Stimulated activated CD4-positive, alpha-beta T cell treated with anti-CD3 and anti-CD28 coated beads, Interleukin-2, amount 100 ng/mL, for 4 hours (primary cell): ENCODE measurements around the gene KRT81.
"Not testable (repeated sequence)": the region's sequence is repeated elsewhere in the genome, so short reads cannot be mapped to it uniquely, and the experiment has no call there.

Experiments
- DNase-seq: peaks from one replicate; pipeline ENCODE4 v3.0.0-alpha.2; 2020; ENCODE audit warnings: low read depth

Gene KRT81

DNA sequence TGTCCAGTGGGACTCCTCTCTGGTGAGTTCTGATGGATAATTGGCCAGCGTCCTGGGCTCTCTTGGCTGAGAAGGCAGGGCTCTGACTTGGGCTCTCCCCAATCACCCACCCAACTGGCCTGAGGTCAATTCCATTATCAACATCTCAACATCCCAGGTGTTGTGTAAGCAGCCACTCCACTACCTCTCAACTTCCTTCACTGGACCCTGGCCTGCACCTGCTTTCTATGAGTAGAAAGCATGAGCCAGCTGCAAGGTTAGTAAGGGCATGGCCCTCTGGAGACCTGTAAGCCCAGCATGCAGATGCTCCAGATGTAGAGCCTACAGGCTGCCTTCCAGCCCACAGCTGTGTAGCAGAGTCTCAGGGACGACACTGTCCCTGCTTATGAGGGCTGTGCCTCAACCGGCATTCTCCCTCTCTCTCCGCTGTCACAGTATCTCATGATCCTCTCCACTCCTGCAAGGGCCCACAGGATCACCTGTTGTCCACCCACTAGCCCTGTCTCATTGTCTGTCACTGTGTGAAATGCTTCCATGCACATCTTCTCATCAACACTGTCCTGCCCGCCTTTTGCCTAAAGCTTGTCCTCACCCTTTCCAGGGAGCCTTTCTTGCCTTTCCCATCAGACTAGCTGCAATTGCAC, 5.4 kb upstream of the KRT81 start:
- DNase-seq: no peak

DNA sequence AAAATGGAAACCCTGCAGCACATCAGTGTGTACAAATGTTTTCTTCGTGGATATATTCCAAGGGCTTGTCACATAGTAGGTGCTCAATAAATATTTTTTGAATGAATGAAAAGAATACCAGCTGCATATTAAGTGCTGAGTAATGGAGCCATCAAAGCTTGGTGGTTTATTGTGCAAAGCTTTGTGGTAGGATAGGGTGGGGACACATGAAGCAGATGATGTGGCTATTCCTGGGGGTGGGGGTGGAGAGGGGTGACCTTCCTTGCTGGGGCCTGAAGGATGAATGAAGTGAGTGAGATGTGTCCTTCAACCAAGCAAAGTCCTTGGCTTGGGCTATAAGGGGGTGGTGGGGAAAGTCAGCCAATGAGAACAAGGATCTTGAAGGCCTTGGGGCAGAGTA, 4.3 kb upstream of the KRT81 start:
- DNase-seq: no peak

DNA sequence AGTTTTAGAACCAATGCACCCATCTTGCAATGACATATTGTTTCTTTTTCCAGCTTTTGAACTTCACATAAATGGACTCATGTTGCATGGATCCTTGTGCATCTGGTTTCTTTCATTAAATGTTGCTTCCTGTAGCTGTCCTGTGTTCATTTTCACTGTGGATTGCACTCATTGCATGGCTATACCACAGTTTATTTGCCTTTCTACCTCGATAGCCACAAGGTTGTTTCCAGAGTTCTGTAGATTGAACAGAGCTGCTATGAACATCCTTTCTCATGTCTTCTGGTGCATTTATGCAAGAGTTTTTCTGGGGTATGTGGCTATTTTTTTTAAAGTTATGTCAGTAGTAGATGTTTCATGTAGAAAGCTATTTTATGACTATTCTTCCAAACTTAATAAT, 3.5 kb upstream of the KRT81 start:
- no peak for DNase-seq

DNA sequence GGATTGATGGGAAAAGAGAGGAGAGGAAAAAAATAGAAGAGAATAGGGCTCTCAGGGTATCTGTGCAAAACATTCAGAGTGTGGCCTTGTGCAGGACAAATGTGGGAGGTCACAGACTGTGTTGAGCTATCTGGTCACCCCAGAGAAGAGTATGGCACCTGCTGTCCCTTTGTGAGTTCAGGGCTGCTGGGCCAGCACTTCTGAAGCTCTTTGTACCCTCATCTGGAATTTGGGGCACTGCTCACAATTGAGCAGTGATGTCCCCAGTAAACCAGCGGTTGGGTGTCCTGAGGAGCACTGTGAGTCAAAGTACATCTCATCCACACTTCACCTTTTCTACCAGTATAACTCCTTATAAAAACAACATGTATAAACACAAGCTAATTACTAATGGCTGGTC, 2.6 kb upstream of the KRT81 start:
- no peak for DNase-seq

DNA sequence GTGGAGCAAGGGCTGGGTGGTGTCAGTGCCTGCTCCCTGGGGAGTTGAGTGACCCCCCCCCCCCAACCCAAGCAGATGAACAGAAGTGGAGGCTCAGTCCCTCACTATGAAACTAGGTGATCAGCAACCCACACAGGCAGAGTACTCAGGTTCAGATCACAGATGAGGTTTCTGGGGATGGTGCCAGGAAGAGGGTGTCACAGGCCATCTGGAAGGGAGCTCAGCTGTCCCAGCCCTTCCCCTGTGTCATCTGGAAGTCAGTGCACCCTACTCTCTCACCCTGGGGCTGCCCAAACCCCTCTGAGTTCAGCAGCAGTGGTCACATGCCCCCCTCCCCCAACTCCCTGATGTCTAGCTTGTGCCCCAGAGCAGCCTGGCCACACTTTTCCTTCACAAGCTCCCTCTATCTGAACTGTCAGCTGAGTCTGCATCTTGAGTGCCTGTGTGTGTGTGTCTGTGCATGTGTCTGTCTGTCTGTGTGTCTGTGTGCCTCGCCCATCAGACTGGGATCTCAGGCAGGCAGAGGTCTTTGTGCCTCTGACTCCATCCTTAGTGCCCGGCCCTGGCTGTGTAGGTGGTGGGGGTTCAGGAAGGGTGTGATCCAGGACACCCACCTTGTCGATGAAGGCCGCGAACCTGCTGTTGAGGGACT, 725 bp downstream of the KRT81 start:
- not testable (repeated sequence) for DNase-seq

DNA sequence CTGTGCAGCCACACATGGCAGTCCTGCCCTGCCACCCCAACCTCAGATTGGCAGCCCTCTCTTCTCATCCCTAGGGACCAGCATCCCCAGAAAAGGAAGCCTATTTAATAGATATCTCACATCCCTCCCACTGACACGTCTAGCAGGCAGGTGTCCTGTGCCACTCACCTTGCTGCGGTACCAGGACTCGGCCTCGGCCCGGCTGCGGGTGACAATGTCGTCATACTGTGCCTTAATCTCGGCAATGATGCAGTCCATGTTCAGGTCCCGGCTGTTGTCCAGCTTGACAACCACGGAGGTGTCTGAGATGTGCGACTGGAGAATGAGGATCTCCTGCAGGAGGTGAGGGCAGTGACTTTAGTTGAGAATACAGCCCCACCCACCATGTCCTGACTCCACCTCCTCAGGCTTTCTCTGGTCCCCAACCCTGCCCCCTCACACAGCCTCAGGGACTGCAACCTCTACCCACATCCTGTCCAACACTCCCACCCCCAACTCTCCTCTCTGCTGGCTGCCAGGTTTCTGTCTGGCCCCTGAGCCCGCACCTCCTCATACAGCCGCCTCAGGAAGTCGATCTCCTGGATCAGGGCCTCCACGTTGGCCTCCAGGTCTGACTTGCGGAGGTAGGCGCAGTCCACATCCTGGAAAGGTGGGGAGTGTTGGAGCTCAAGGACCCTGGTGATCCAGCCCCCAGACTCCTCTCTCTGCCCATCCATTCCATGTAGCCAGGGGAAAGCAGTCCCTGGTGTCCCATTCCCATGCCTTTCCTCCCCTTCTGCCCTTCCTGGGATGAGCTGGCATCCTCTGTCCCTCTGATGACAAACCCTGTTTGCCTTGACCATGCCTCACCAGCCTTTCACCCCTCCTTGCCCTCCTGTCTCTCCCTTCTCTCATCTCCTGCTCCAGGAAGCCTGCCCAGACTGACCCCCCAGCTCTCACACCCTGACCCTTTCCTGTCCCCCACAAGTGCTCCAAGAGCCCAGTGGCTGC, 3.2 kb downstream of the KRT81 start:
- DNase-seq: not testable (repeated sequence)

DNA sequence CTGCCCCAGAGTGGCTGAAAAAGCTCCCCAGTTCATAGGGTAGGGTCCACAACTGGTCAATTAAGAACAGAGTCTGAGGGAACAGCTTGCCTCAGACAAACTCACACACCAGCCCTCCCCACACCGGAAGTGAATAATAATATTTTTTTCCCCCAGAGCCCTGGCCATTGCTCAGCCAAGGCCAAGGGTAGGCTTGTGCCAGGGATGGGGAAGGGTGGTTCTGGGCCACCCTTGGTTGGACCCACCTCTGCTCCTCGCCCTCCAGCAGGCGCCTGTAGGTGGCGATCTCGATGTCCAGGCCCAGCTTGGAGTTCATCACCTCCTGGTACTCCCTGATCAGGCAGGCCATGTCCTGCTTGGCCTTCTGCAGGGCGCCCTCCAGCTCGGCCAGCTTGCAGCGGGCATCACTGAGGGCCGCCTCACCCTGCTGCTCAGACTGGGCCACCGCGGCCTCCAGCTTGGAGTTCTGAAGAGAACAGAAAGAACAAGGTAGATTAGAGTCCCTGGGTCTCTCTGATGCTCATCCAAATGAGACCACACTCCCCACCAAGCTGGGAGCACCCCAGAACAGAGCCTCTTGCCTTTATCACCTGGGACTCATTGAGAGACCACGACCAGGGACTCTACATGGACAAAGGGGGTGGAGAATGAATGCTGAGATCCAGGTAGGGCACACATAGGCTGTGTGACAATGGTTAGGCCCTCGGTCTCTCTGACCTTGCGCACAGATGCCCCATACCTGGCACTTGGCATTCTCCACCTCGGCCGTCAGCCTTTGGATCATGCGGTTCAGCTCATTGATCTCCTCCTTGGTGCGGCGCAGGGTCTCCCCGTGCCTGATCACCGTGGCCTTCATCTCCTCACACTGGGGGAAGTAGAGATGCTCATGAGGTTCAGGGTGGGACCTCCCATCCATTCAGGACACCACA, 4.2 kb downstream of the KRT81 start:
- not testable (repeated sequence) for DNase-seq

DNA sequence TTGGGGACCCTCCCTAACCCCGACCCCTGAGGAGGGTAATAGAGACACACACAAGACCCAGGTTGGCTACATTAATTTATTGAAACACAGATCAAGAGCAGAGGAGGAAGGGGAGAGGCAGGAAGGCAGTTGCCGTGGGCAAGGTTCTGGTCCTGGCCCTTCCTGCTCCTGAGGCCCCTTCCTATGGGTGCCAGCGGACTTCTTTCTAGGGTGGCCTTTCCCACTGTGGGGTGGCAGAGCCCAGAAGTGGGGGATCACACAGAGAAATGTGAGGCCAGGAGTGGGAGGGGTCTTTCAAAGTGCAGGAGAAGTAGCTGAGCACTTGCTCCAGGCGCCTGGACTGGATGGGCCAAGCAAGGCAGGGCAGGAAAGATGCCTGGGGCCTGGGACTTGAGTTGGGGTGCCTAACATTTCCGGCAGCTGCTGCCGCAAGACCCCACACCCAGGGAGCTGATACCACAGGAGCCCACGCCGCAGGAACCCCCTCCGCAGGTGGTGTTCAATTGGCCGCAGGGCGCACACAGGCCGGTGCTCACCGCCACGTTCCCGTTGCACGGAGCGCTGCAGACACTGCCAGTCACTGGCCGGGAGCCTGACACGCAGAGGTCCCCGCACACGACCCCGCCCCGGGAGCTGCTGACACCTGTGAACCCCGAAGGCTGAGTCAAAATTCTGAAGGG, 5.3 kb downstream of the KRT81 start:
- no peak for DNase-seq

DNA sequence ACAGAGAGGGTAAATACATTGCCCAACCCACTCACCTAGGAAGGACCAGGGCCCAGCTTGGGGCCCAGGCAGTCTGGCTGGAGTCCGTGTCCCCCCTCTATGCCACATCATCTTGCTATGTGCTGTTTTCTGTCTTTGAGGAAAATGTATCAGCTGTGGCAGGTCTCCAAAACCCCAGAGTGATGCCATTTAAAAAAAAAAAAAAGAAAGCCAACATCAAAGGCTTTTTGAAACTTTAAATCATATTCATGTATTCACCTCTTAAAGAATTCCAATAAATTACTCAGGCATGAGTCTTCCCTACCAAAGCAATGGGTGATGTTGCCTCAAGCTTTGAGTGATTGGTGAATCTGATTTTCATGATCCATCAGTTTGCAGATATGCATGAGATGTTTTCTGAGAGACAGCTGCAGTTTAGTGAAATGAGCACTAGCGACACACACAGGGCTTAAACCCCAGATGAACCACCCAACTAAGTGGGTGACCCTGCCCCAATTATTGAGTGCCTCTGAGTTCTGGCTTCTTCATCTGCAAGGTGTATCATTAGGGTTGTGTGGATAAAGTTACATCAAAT, 6.1 kb downstream of the KRT81 start:
- DNase-seq: no peak

DNA sequence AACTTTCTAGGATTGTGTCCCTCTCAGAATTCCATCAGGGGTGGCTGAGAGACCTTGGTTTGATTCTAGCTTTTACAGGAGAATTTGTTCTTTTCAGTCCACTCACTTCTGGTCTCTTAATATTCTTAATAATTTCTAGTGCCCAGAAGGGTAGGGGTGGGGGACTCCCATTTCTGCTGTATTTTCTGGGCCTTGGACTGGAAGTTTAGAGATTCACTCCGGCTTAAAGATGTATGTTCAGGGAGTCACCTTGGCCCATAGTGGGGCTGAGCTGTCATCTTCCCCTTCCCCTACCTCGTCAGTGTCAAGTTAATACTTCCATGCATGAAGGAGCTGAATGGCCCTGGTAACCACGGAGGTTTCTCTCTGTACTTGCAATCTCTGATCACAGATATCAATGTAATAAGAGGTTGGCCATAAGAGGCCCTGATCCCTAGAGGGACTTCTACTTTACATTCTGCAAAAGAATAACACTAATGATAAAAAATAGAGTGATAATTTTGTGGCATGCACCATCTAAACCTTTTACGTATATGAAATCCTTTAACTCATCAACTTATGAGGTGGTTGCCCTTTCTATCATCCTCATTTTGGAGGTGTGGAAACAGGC, 6.7 kb downstream of the KRT81 start:
- DNase-seq: no peak

DNA sequence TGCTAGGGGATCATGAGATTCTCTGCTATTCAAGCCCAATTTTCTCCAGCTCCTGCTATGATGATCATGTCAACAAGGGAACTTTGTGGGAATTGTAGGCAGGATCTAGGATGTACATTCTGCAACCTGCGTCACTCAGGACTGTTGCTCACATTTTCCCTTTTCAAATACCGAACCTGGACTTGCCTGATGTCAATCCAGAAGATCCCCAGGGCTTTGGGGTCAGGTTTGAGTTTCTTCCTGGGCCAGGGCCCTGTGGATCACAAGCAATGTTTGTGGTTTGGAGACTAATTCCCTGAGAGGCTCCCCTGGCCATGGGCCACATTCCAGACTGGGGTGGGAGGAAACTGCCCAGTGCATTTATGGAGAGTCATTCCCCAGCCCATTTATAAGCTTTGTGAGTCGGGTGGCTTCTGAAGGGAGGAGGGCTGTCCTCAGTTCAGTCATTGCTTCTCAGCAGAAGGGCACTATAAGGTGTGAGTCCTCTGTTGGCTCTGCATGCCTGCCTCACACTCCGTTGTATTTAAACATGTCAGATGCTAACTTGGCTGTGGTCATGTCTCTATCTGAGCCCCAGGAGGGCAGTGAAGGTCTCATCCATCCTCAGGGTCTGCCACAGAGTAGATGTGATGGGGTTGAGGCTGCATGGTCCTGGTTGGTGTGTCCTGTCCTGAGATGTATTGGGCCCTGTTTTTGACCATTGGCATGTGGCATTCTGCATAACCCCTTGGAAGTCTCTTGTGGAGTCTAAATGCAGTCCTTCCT, 10.4 kb downstream of the KRT81 start:
- DNase-seq: no peak

DNA sequence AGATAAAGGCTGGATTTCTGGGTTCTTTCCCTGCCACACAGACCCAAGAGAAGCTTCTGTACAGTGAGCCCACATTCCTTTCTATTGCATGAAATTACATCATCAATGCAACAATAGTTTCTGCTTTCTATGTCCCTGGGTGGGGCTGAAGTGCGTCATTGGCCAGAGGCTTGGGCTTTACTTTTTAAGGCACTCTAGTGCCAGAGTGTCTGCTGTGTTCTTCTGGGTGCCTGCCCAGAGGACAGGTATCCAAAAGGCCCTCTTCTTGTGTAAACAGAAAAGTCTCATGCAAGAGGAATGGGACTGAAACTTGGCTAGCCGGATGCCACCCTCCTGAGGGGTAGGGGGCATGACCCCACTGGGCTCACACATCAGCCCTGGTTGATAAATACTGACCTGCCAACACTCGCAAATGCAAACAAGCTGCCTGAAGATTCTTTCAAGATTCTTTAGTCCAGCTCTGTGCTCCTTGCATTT, 11.0 kb downstream of the KRT81 start:
- no peak for DNase-seq

DNA sequence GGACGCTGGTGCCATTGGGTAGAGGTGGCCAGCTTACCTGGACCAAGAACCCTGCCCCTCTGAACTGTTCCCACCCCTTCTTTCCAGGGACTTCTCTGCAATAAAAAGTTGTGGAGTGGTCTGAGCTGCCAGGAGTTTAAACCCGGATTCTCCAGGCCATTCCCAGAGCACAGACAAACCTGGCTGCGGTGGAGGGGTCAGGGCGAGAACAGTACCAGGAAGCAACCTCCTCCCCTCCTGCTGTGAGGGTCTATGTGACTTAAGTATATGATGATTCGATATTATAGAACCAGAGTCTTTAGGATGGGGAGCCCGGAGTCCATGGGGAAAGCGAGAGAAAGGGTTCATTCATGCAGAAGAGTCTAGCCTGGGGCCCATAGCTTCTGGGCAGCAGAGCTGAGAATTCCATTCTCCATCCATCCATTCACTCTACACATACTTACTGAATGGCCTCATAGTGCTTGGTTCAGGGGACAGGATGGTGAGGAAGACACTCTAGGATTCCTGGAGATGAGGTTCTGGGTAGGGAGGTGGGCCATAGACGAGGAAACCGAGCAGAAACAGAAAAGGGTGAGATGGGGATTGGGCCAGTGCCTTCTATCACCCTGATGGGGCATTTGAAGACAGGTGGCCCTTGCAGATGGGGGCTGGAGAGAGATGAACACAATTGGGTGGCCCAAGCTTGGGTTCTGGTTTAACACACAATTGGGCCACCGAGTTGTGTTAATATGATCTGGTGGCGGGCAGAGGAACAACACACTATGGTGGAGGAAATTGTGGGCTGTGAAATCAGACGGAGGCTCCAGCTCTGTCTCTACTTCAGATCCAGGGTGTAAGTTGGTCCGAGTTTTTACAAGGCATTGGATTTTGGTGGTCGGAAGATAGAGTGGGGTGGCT, 11.7 kb downstream of the KRT81 start:
- DNase-seq: no peak

DNA sequence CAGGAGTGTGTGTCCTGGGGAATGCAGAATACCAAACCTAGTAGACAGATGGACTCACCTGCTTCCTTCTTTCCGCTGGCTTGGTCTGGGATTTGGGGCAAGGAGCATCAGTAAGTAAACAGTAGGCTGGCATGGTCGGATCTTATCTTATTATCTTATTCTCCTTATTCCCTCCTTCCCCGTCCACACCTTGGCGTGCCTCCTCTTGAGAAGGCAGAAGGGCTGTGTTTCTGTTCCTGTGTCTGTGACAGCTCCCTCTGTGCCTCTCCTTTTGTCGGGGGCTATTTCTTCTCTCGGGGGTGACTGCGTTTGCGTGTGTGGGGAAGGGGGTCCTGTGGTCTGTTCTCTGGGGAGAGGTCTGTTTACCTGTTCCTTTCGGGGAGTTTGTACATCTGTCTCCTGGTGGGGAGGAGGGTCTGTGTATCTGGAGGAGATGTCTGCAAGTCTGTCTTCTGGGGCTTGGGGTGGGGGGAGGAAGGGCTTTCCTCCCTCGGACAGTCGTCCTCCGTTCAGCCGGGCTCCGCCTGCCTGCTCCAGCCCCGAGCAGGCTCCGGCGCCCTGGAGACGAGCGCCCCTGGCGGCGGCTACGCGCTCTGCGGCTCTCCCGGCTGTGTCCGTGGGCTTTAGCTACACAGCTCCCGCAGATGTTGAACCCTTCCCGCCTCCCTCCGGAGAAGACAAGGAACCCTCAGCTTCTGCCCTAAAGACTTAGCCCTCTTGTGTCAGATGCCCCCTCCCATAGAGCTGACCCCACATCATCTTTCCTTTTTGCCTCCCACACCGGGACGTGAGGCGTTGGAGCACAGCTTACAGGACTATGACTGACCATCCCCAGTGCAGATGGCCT, 12.5 kb downstream of the KRT81 start:
- peak; percentile 41 for DNase-seq

DNA sequence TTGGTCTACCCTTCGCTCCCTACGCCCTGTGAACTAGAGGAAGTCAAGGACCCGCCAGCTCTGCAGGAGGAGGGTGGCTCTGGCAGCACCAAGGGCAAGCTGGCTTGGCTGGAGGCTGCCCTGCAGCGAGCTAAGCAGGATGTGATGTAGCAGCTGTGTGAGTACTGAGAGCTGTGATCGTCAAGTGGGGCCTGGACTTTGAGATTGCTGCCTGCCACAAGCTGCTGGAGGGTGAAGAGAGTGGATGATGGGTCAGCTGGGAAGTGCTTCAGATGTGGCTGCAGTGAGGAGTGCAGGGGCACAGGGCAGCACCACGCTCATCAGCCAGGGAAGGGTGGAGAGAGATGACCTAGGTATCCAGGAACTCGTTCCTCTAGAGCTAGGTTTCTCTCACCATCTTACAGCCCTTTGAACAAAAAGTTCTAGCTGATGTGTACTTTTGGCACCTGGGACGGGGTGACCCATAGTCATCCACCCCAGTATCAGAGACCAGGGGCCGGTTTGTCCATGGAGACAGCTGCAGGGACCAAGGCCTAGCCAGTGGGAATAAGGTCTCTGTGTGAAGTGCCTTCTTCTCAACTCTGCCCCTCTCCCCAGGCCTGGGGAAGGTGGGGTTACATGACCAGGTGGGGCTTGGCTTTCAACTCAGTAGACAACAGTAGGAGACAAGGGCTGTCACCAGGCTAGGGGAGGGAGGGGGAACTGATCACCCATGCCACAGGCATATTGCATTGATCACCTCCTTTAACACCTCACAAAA, 13.7 kb downstream of the KRT81 start:
- no peak for DNase-seq

DNA sequence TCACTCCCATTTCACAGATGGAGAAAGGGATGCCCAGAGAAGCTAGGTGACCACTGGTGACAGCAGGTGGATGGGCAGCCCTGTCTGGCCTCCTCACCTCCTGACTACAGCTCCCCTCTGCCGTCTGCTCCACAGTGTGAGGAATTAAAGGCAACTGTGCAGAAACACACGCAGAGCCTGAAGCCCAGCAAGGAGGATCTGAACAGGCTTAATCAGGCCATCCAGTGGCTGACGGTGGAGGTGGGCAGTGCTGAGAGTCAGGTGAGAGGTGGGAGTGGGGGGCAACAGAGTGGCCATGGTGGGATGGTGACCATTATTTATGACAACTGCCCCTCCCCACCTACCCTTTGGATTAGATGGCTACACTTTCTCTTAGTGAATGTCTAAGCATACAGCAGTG, 15.6 kb downstream of the KRT81 start:
- DNase-seq: no peak
